ENCODE data around the gene LRRC75A. TPM values are rescaled to one million over a fixed set of nuclear protein-coding genes. Genes with fewer than 3 reads are reported as not detected.

The LRRC75A gene
- total RNA-seq, 4 donors from 2014 or later, result 0.11 to 0.38 TPM; not detected in 2

DNA sequence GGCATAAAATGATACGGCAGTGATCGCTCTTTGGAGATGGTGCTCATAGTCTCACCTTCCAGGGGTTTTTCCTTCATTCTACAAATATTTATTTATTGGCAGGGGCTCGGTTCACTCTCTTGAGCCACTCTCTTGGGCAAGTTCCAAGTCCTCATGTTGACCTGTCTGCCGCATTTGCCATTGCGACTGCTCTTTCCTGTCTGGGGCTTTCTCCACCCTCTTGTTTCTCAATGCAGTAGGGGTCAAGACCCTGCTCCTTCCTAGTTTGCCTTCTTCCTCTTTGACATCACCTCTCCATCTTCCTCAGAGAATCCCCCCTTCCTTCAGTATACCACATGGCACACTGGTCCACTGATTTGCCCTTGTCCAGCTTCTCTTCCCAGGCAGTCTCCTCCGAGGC, 21.9 kb upstream of the LRRC75A start:
- Histone ChIP-seq H3K4me1 (peaks cover 0 to 9% (median 0%) of the 10 kb centered on the region in 3 donors), H3K27ac (no peak overlapping the region), H3K4me3 (no peak overlapping the region), H3K9me3 (no peaks in the 10 kb centered on the region), H3K27me3 (peaks cover 0 to 44% (median 0%) of the 10 kb centered on the region in 4 donors), H3K36me3 (no peaks in the 10 kb centered on the region)
- 71 to 82% methylated on average over 6 of the region's 6 CpGs for WGBS, 2 donors
- TF ChIP-seq POLR2A (IDR thresholded peaks at IDR 0.05), result no peak
- TF ChIP-seq, protein P1, sequence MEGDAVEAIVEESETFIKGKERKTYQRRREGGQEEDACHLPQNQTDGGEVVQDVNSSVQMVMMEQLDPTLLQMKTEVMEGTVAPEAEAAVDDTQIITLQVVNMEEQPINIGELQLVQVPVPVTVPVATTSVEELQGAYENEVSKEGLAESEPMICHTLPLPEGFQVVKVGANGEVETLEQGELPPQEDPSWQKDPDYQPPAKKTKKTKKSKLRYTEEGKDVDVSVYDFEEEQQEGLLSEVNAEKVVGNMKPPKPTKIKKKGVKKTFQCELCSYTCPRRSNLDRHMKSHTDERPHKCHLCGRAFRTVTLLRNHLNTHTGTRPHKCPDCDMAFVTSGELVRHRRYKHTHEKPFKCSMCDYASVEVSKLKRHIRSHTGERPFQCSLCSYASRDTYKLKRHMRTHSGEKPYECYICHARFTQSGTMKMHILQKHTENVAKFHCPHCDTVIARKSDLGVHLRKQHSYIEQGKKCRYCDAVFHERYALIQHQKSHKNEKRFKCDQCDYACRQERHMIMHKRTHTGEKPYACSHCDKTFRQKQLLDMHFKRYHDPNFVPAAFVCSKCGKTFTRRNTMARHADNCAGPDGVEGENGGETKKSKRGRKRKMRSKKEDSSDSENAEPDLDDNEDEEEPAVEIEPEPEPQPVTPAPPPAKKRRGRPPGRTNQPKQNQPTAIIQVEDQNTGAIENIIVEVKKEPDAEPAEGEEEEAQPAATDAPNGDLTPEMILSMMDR (IDR thresholded peaks at IDR 0.05), result no peak
- intact Hi-C loops (cut with DNase I), result no loop called here
- DNase-seq, result no peak

DNA sequence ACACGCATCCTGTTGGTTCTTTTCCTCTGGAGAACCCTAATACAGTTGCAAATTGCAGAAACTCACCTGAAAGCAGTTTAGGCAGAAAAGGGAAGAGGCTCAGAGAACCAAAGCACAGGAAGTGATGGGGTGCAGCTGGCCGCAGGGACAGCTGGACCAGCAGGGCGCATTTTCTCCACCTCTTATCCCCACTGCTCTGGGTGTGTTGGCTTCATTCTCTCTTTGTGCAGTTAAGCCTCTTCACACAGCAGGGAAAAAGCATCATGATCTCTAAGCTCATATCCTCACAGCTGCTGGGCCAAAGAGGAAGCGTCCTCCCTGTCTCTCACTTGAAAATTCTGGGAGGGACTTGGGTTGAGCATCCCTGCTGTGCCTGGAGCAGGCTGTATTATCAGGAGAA, 20.0 kb upstream of the LRRC75A start:
- intact Hi-C loops (cut with DNase I), result no loop called here
- 46 to 65% methylated on average over 2 to 4 of the region's 4 CpGs for WGBS, 2 donors

DNA sequence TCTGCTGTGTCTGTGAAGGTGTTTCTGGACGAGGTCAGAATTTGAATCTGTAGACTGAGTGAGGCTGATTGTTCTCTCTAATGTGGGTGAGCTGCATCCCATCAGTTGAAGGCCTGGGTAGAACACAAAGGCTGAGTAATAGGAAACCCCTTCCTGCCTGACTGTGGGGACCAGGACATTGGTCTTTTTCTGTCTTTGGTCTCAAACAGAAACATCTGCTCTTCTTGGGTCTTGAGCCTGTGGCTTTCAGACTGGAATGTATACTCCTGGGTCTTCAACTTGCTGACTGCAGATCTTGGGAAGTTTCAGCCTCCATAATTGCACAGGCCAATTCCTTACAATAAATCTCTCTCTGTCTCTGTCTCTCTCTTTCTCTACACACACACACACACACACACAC, 19.6 kb upstream of the LRRC75A start:
- H3K4me1 ChIP-seq, result peaks cover 0 to 3% (median 0%) of the 10 kb centered on the region in 3 donors
- no peaks in the 10 kb centered on the region for H3K9me3 ChIP-seq
- WGBS, 2 donors, result 40% methylated on average over 1 of the region's 1 CpG
- intact Hi-C loops (cut with DNase I), result no loop called here
- H3K27me3 ChIP-seq, result peaks cover 0 to 23% (median 0%) of the 10 kb centered on the region in 4 donors
- H3K27ac ChIP-seq, result no peak overlapping the region
- TF ChIP-seq, protein P1 (IDR thresholded peaks at IDR 0.05), result no peak
- no peak for TF ChIP-seq POLR2A (IDR thresholded peaks at IDR 0.05)
- no peaks in the 10 kb centered on the region for H3K36me3 ChIP-seq
- no peak for DNase-seq
- no peak overlapping the region for H3K4me3 ChIP-seq

More for the DNA sequence above, 20.0 kb upstream of the LRRC75A start:
- peaks cover 0 to 25% (median 0%) of the 10 kb centered on the region in 4 donors for H3K27me3 ChIP-seq
- no peak for TF ChIP-seq POLR2A (IDR thresholded peaks at IDR 0.05)
- TF ChIP-seq, protein P1 (IDR thresholded peaks at IDR 0.05), result no peak
- H3K4me3 ChIP-seq, result no peak overlapping the region
- H3K9me3 ChIP-seq, result no peaks in the 10 kb centered on the region
- H3K36me3 ChIP-seq, result no peaks in the 10 kb centered on the region
- peaks cover 0 to 8% (median 0%) of the 10 kb centered on the region in 3 donors for H3K4me1 ChIP-seq
- H3K27ac ChIP-seq, result no peak overlapping the region
- no peak for DNase-seq

DNA sequence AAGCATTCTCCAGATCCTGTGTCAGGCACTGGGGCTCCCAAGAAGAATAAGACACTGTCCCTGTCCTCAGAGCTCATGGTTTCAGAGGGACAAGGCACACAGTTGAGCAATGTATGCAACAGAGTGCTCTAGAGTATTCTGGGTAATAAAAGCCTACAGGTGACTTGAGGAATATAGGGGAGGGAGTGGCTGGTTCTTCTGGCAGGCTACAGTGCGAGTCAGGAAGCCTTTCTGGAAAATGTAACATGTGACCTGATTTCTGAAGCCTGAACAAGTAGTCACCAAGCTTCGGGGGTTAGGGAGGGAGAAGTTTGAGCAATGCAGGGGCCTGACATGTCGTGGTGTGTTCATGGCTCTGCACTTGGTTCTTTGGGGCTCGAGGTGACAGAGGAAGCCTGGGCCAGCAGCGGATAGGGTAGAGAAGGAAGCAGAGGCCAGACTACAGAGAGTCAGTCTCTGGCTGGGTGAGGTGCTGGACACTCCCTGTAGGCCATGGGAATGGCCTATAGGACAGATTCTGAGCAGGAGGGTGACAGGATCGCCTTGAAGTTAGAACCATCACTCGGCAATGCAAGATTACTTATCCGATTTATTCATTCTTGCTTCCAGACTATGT, 16.0 kb upstream of the LRRC75A start:
- DNase-seq, result no peak
- Histone ChIP-seq H3K4me3 (no peak overlapping the region), H3K27ac (no peak overlapping the region), H3K36me3 (no peaks in the 10 kb centered on the region), H3K9me3 (no peaks in the 10 kb centered on the region), H3K4me1 (no peaks in the 10 kb centered on the region), H3K27me3 (no peaks in the 10 kb centered on the region)
- intact Hi-C loops (cut with DNase I), result no loop called here
- WGBS, 2 donors, result 59 to 63% methylated on average over 8 of the region's 8 CpGs
- TF ChIP-seq, protein P1 (IDR thresholded peaks at IDR 0.05), result no peak
- TF ChIP-seq POLR2A (IDR thresholded peaks at IDR 0.05), result no peak

DNA sequence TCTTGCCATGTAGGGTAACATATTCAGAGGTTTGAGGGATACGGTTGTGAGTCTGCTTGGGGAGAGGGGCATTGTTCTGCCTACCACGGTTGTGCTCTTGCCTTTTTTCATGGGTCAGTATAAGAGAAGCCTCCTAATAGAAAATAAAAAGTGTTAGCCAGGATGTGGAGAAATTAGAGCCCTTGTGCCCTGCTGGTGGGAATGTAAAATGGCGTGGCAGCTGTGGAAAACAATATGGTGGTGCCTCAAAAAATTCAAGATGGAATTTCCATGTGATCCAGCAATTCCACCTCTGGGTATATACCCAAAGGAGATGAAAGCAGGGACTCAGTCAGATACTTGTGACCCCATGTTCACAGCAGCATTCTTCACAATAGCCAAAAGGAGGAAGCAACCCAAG, 14.2 kb upstream of the LRRC75A start:
- no peak overlapping the region for H3K4me3 ChIP-seq
- no peaks in the 10 kb centered on the region for H3K27me3 ChIP-seq
- no peak overlapping the region for H3K27ac ChIP-seq
- H3K4me1 ChIP-seq, result no peaks in the 10 kb centered on the region
- intact Hi-C loops (cut with DNase I), result no loop called here
- DNase-seq, result no peak
- WGBS, 2 donors, result 84 to 86% methylated on average over 3 of the region's 3 CpGs
- no peaks in the 10 kb centered on the region for H3K36me3 ChIP-seq
- TF ChIP-seq, protein P1 (IDR thresholded peaks at IDR 0.05), result no peak
- TF ChIP-seq POLR2A (IDR thresholded peaks at IDR 0.05), result no peak
- H3K9me3 ChIP-seq, result no peaks in the 10 kb centered on the region
